Motor neuron (in vitro differentiated cells): ENCODE results near the gene NFYA. TPM values are rescaled to one million over a fixed set of nuclear protein-coding genes. Genes with fewer than 3 reads are reported as not detected.

ENCODE experiments used
- ATAC-seq, 8 experiments: fragments of 200-7000 bp; cut with Tn5 transposase; replicated peaks in 6 of 8; 2 replicates each; pipeline ENCODE4 v1.8.0; 2021; ENCODE audit warnings: mild to moderate bottlenecking in 8 of 8, moderate library complexity in 8 of 8
- H3K27ac ChIP-seq, 2 donors: fragments of 250-450 bp; sonication (Bioruptor Pico); 2 replicates each; pipeline ENCODE4 v1.9.0; 2021; ENCODE audit warnings: antibody characterized with exemption in 2 of 2, mild to moderate bottlenecking in 2 of 2, moderate library complexity in 1 of 2
- H3K4me1 ChIP-seq, 2 donors: fragments of 250-450 bp; sonication (Bioruptor Pico); replicated peaks in 1 of 2; 2 replicates each; pipeline ENCODE4 v1.6.1; 2021; ENCODE audit warnings: antibody characterized with exemption in 2 of 2, mild to moderate bottlenecking in 2 of 2, moderate library complexity in 1 of 2
- H3K4me3 ChIP-seq, 5 donors: fragments of 250-450 bp; sonication (Bioruptor Pico); 2 replicates each; pipeline ENCODE4 v1.9.0; 2021; ENCODE audit warnings: antibody characterized with exemption in 5 of 5, mild to moderate bottlenecking in 5 of 5, moderate library complexity in 4 of 5
- WGBS, 10 experiments: fragments of 450-650 bp; shearing (Covaris generic); methylation state at CpG; one replicate each; pipeline ENCODE4 v1.0.0; 2022; 5-methylcytosine and 5-hydroxymethylcytosine counted together
- in situ Hi-C, 9 experiments: fragments of 400-800 bp; cut with MboI; loops; one replicate each; pipeline ENCODE4 v1.15.0; 2021; ENCODE audit warnings: low sequenced_read_pairs in 9 of 9, low pct_unique_long_range_greater_than_20kb in 2 of 9; ENCODE audit not compliant: unreplicated experiment in 9 of 9
- total RNA-seq, 8 experiments: library from RNA; unstranded; fragments of 300-600 nt; gene quantifications; 2 replicates each; pipeline versions ENCODE4 v1.2.3 to v1.2.4, GENCODE V29; 2022

NFYA gene
- total RNA-seq, 8 experiments from 2014 or later: 14.4 to 40.9 (median 20.4) TPM

- H3K27ac ChIP-seq: no peak overlapping the region
- in situ Hi-C loops: loop anchor here in 3 of 9 experiments (25.0 kb wide), 1 partner anchor 1702 kb away; no protein-coding TSS in a partner anchor
- H3K4me3 ChIP-seq: no peak overlapping the region
- no peak for ATAC-seq
- H3K4me1 ChIP-seq: no peaks in the 10 kb centered on the region
- WGBS, 10 experiments: 87 to 100% (median 100%) methylated on average over 1 to 2 of the region's 2 CpGs; no CpG with 5 or more reads in 1 of the 10 experiments
These were observed 8.9 kb upstream of the NFYA start for GRCh38 chr6:41063884-41064285.

GRCh38 chr6:41064841-41065240, 7.9 kb upstream of the NFYA start:
- no peak for ATAC-seq

GRCh38 chr6:41065550-41066026, 7.2 kb upstream of the NFYA start:
- no peak overlapping the region for H3K27ac ChIP-seq
- WGBS, 10 experiments: 83 to 100% (median 95%) methylated on average over 1 to 2 of the region's 2 CpGs; no CpG with 5 or more reads in 2 of the 10 experiments
- H3K4me1 ChIP-seq: no peaks in the 10 kb centered on the region
- no peak for ATAC-seq
- in situ Hi-C loops: loop anchor here in 3 of 9 experiments (25.0 kb wide), 1 partner anchor 1703 kb away; no protein-coding TSS in a partner anchor
- no peak overlapping the region for H3K4me3 ChIP-seq

More at GRCh38 chr6:41064841-41065240, 7.9 kb upstream of the NFYA start:
- no peak overlapping the region for H3K27ac ChIP-seq
- in situ Hi-C loops: loop anchor here in 3 of 9 experiments (25.0 kb wide), 1 partner anchor 1703 kb away; no protein-coding TSS in a partner anchor
- no peaks in the 10 kb centered on the region for H3K4me1 ChIP-seq
- whole genome bisulfite sequencing, 10 experiments: 71 to 100% (median 89%) methylated on average over 2 to 5 of the region's 5 CpGs; no CpG with 5 or more reads in 1 of the 10 experiments
- H3K4me3 ChIP-seq: no peak overlapping the region

DNA sequence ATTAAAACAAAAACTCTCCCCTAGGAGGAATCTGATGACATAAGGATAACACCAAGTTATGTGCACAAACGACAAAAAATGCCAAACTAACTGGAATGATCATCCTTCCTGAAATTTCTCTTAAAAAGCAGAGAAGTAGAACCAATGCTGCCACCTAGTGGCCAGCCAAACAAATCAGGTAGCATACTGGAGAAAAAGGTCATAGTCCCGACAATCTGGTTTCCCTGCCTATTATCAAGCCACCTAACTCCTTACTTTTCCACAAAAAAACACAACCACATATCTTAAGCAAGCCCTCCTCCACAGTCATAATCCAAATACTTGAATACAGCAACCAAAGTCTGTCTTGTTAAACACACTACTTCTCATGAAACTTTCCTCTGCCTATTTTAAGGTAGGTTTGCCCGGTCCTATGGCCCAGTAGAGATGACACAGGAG, 5.9 kb upstream of the NFYA start:
- peak in 1 of 8 experiments; percentile 9 for ATAC-seq
- WGBS, 10 experiments: 0 to 40% (median 26%) methylated on average over 1 to 3 of the region's 3 CpGs
- Histone ChIP-seq H3K27ac (no peak overlapping the region), H3K4me1 (no peaks in the 10 kb centered on the region), H3K4me3 (no peak overlapping the region)
- in situ Hi-C loops: loop anchor here in 3 of 9 experiments (25.0 kb wide), 1 partner anchor 1705 kb away; no protein-coding TSS in a partner anchor

DNA sequence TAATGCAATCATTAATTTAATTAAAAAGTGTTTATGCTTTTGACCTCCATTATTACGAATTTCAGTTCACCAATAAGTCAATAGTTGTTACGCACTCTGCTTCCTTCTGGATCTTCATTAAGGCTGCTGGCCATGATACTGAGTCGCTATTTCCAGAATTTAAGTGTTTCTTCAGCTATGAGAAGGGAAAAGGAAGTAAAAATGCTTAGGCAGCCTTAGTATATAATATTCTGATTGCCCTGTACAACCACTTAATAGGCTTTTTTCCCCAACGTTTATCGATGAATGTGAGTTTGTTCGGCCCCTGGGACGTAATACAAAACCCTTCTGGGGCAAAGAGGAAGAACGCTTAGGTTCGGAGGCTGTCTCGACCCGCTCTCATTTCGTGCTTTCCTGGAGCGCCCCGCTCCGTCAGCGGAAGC, 1.3 kb upstream of the NFYA start:
- peak overlapping the region; percentile 55 to 66 (median 63) for H3K4me3 ChIP-seq
- in situ Hi-C loops: loop anchor here in 3 of 9 experiments (25.0 kb wide), 1 partner anchor 1709 kb away; no protein-coding TSS in a partner anchor

DNA sequence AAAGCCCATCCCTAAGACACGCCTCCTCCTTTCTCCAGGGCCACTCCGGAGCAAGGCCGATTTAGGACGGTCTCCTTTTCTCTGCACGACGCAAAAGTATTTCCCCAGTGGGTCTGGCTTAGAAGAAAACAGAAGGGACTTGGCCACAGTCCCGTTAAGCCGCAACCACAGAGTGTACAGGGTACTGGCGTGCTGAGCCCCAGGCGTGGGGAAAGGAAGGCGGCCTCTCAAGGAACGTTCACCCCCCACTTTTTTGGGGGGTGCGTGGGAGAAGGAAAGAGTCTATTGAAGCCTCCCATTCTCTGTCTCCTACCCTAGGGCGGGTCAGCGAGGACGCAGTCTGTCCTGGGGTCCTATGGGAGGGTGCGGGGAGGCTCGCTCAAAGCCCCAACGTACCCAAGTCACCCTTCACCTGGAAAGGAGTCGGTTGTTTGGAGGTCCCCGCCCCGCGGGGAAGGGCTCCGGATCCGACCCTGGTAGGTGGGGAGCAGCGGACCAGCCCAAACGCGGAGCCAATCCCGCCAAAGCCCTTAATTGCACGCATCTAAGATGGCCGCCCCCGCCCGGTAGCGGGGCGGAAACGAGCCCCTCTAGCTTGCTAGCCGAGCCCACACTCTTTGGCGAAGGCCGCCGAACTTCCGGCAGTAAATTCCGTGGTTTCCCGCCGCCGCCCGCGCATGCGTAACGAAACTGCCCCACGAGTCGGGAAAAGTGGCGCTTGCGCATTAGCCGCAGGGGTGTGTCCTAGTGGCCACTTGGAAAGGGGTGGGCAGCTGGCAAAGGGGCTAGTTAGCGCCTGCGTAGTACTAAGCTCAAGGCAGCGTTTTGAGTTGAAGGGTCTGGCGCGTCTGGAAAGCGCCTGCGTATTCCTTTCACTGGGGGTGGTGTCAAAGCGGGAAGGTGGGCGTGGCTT, 595 bp upstream of the NFYA start, which contains the start of gene OARD1:
TSS of gene OARD1 (minus strand) at position 434 of the 913 bp plus-strand sequence. CDS start 722 bp downstream, outside the sequence.
- in situ Hi-C loops: loop anchor here in 3 of 9 experiments (25.0 kb wide), 1 partner anchor 1710 kb away; no protein-coding TSS in a partner anchor
- H3K27ac ChIP-seq: peak within 1 kb of the TSS; percentile 95
- H3K4me3 ChIP-seq: peak within 1 kb of the TSS; percentile 55 to 79 (median 66)
- H3K4me1 ChIP-seq: peaks cover 0 to 7% of the 10 kb centered on the region in 2 donors
- peak; percentile 62 to 80 (median 76) for ATAC-seq
- 0 to 2% (median 0%) methylated on average over 1 to 13 of the region's 63 CpGs; no CpG with 5 or more reads in 3 of the 10 experiments for WGBS, 10 experiments

More for the DNA sequence above, 1.3 kb upstream of the NFYA start:
- no peak for ATAC-seq
- H3K4me1 ChIP-seq: peaks cover 0 to 7% of the 10 kb centered on the region in 2 donors
- peak overlapping the region; percentile 85 for H3K27ac ChIP-seq
- 0 to 5% (median 0%) methylated on average over 2 to 14 of the region's 16 CpGs; no CpG with 5 or more reads in 2 of the 10 experiments for WGBS, 10 experiments

DNA sequence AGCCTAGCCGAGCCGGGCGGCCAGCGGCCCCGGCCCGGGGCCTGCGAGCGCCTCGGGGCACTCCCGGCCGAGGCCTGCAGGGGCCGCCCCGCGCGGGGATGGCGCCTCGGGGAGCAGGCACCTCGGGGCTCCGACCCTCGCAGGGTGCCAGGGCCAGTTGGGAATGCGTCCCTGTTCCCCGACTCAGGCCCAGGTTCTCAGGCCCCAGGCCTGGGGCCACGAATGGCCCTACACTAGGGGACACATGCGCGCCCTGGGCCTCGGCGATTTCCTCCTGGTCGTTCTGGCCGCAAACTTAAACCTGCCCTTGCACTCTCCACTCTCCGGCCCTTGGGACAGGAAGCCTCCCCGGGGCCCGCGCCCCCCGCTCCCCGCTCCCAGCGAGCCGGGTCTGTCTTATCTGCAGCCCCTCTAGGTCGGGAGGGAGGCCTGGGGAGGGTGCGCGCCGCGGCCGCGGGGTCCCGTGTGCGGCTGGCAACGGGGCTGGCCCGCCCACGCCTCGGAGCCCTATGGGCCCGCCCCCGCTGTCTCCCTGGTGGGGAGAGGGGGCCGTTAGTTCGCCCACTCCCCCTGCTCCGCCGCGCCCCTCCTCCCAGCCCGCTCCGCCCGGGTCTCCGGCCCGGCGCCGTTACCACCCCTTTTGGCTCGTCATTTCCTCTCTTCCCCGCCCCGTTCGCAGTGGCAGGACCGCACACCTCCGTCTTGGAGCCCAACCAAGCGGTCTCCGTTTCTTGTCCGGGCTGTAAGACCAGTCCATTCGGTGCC, 611 bp downstream of the NFYA start:
- 0% methylated on average over 1 to 8 of the region's 74 CpGs; no CpG with 5 or more reads in 6 of the 10 experiments for WGBS, 10 experiments
- Histone ChIP-seq H3K27ac (peak overlapping the region; percentile 95), H3K4me3 (peak overlapping the region; percentile 55 to 79 (median 66)), H3K4me1 (peaks cover 0 to 7% of the 10 kb centered on the region in 2 donors)
- peak; percentile 4 to 23 (median 10) for ATAC-seq
- in situ Hi-C loops: loop anchor here in 3 of 9 experiments (25.0 kb wide), 1 partner anchor 1711 kb away; no protein-coding TSS in a partner anchor

- 0 to 17% (median 1%) methylated on average over 1 to 11 of the region's 11 CpGs for WGBS, 10 experiments
- peak overlapping the region; percentile 55 to 79 (median 66) for H3K4me3 ChIP-seq
- in situ Hi-C loops: loop anchor here in 3 of 9 experiments (25.0 kb wide), 1 partner anchor 1712 kb away; no protein-coding TSS in a partner anchor
- H3K27ac ChIP-seq: peak overlapping the region; percentile 95
- peaks cover 0 to 7% of the 10 kb centered on the region in 2 donors for H3K4me1 ChIP-seq
- ATAC-seq: no peak
These were observed 1.4 kb downstream of the NFYA start for GRCh38 chr6:41073968-41074691.

GRCh38 chr6:41074692-41075436, 2.1 kb downstream of the NFYA start:
- peak overlapping the region; percentile 55 to 79 (median 66) for H3K4me3 ChIP-seq
- H3K27ac ChIP-seq: no peak overlapping the region
- 3 to 62% (median 44%) methylated on average over 3 to 11 of the region's 11 CpGs for WGBS, 10 experiments
- H3K4me1 ChIP-seq: peaks cover 0 to 7% of the 10 kb centered on the region in 2 donors
- no peak for ATAC-seq
- in situ Hi-C loops: loop anchor here in 4 of 9 experiments (25.0 kb wide), 2 partner anchors 237 to 1713 kb away; no protein-coding TSS in a partner anchor

GRCh38 chr6:41075651-41076626, 3.2 kb downstream of the NFYA start:
- in situ Hi-C loops: loop anchor here in 1 of 9 experiments (25.0 kb wide), 1 partner anchor 236 kb away; no protein-coding TSS in a partner anchor
- WGBS, 10 experiments: 42 to 91% (median 79%) methylated on average over 1 to 4 of the region's 4 CpGs
- Histone ChIP-seq H3K4me1 (peaks cover 0 to 7% of the 10 kb centered on the region in 2 donors), H3K27ac (no peak overlapping the region), H3K4me3 (no peak overlapping the region)
- no peak for ATAC-seq
